ENCODE results near the gene EEFSEC.

EEFSEC gene

GRCh38 chr3:128296469-128297251, 143.4 kb downstream of the EEFSEC start:
- no peak for DNase-seq

GRCh38 chr3:128297401-128298138, 144.3 kb downstream of the EEFSEC start:
- peak in 3 of 4 experiments; percentile 10 to 28 (median 11) for DNase-seq

- DNase-seq = no peak
Observed at GRCh38 chr3:128301186-128302023, 148.1 kb downstream of the EEFSEC start.

- DNase-seq = no peak
Observed at GRCh38 chr3:128306481-128306880, 153.2 kb downstream of the EEFSEC start.

GRCh38 chr3:128307029-128307633, 153.8 kb downstream of the EEFSEC start:
- no peak for DNase-seq

GRCh38 chr3:128307781-128308469, 154.6 kb downstream of the EEFSEC start:
- DNase-seq = no peak

- DNase-seq = no peak
Observed at GRCh38 chr3:128309026-128309425, 155.7 kb downstream of the EEFSEC start.

GRCh38 chr3:128310286-128311058, 157.2 kb downstream of the EEFSEC start:
- no peak for DNase-seq

- DNase-seq = no peak
Observed at GRCh38 chr3:128311441-128311844, 158.2 kb downstream of the EEFSEC start.

- no peak for DNase-seq
Observed at GRCh38 chr3:128312271-128312670, 159.0 kb downstream of the EEFSEC start.

- DNase-seq = no peak
Observed at GRCh38 chr3:128313071-128313725, 159.9 kb downstream of the EEFSEC start.

- no peak for DNase-seq
Observed at GRCh38 chr3:128313935-128314334, 160.7 kb downstream of the EEFSEC start.

- DNase-seq = no peak
Observed at GRCh38 chr3:128315313-128315712, 162.0 kb downstream of the EEFSEC start.

GRCh38 chr3:128316481-128316891, 163.2 kb downstream of the EEFSEC start:
- DNase-seq = no peak

- no peak for DNase-seq
Observed at GRCh38 chr3:128317101-128317697, 163.9 kb downstream of the EEFSEC start.

GRCh38 chr3:128317698-128318231, 164.5 kb downstream of the EEFSEC start:
- no peak for DNase-seq

GRCh38 chr3:128318275-128318941, 165.1 kb downstream of the EEFSEC start:
- DNase-seq = no peak

- no peak for DNase-seq
Observed at GRCh38 chr3:128319107-128319506, 165.8 kb downstream of the EEFSEC start.

- DNase-seq = no peak
Observed at GRCh38 chr3:128319741-128320141, 166.5 kb downstream of the EEFSEC start.
